Activated CD4-positive, CD25-positive, alpha-beta regulatory T cell (primary cell): Measurements from ENCODE around the gene RASL10A.

Experiments
- DNase-seq, 4 experiments: peaks; one replicate each; lab custom pipeline; 2025; lab: John Stamatoyannopoulos, UW

The RASL10A gene

DNA sequence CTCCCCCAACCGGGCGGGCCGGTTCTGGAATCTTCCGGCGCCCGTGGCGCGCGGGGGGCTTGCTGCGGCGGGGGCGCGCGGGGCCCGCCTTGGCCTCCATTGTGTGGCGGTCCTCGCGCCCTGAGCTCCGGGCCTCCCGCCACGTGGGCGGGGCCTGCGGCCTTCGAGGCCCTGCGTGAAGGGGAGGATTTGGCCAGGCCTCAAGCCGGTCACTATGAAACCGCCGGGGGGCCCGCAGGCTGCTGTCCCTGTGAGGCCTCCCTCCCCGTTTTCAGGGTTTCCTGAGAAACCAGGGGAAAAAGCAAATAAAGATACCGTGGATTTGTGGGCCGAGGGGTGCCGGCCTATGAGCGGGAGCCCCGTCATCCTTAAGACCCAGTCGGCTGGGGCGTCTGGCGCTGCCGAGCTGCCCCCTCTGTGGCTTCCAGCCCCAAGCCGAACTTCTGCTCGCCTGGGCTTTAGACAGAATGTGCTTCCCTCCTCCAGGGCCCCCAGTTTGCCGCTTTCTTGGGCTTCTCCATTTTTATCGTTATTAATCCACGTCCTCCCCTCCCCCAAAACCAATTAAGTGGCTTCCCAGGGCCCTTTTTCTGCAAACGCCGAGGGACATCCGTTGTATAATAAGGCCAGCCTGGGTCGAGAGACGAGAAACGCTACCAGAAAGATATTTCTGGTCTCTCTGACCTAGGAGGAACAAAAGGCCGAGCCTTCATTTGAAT lies 46.8 kb downstream of the RASL10A start:
- DNase-seq = no peak

DNA sequence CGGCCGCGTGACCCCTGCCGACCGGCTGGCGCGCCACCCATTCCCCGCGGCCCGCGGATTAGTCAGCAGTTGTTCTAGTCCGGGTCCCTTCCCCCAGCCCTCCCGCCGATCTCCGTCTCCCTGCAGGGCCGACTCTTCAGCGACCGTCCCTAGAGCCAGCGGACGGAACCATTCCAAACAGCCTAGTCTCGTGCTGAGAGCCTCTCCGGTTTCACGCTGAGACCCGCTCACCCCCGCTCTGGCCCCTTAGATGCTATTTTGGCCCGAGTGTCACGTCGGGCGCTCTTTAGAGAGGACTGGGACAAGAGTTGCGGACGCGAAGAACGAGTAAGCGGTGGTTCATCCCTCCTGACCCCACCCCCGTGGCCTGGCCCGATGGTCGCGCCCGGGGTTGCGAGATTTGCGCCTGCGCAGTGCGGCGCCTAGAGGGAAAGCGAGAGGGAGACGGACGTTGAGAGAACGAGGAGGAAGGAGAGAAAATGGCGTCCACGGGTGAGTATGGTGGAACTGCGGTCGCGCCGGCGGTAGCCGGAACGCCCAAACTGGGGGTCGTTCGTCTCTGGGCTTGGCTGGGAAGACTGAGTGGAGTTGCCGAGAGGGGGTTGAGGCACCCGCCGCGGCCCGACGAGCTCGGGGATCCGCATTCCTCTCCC lies 47.5 kb downstream of the RASL10A start, which contains the start of the genes EWSR1 and RHBDD3:
TSS of gene EWSR1 (plus strand) at position 411 of the 653 bp plus-strand sequence. CDS start at position 480, 69 bp downstream.
TSS of gene RHBDD3 (minus strand) at position 124 of the 653 bp plus-strand sequence. CDS start 2,355 bp downstream, outside the sequence.
- peak; percentile 87 to 97 (median 92) for DNase-seq

DNA sequence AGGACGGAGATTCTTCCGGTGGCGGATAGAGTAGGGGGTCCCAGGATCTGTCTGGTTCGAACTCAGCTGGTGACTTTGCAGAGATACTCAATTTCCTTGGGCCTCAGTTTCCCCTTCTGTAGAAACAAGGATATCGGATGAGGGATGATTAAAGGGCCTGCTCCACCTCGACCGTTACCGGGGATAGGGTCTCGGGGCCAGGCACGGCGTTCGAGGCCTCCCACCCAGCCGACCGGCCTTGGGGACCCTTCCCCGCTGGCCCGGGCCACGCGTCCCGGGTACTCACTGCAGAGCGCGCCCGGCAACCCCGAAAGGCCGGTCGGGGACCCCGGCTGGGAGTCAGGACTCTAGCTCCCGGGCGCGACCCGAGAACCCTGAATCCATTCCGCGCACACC lies 48.0 kb downstream of the RASL10A start:
- DNase-seq = no peak

DNA sequence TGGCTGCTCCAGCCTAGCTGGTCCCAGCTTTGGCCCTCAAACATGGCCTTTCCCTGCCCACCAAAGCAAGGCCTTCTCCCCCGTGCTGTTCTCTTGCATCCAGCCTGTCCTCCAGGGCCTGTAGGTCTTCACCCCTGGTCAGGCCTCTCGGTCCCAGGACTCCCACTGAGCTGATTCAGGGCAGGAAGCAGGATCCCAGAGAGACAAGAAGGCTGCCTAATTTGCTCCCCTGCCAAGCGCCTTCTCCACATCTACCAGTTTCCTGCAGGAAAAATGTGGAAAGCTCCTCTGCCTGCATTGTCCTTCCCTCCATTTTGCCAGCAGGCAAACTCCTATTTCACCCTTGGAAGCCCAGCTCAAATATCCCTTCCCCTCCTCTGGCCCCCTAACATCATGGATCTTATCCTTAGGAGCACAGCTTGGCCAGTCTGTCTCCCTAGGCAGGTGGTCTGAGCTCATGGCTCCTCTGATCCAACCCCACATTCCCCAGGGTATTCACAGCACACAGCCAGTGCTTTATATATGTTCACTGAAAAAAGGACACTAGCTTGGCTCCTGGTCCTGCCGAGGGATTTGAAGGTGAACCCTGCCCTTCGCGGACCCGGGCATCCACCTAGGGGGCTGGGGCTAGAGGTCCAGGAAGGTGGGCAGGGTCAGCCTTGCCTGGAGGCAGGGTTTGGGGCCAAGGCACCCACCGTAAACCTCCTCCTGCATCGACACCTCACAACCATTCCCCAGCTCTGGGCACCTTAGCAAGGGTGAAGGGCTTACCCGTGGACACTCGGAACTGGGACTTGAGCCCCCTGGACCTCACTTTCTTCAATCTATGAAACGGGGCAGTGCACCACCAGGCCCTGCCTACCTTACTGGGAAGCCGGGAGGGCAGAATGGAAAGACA lies 48.7 kb downstream of the RASL10A start:
- no peak for DNase-seq

DNA sequence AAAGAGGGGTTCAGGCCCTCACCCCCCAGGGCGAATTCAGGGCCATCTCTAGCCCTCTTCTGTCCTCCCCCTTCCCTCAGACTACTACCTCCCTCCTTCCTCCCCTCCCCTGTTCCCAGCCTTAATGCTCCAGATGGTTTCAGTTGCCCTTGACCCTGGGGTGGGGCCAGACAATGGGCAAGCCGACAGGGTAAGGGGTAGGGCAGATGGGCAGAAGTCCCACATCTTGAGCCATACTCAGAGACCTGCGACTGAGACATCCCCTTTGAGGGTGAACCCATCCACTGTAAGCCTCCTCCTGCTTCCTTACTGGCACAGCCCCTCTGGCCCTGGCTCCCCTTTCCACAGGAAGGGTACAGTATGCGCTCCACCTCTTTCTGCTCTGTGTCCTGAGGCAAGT lies 49.6 kb downstream of the RASL10A start:
- no peak for DNase-seq

DNA sequence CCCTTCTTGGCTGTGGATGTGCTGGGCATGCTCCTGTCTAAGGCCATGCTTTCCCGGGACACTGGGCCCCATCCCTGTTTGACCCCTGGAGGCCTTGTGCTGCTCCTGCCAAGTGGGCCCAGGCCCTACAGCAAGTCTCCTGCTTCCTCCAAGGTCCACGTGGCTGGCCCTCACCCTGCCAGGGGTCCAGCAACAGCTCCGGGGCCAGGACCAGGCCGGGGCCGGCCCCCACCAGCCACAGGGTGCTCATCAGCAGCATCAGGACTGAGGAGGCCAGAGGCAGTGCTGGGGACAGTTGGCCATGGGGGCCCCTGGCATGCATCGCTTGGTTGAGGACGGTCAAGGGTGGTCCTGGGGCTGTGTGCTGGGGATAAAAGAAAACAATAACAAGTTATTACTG lies 50.2 kb downstream of the RASL10A start:
- DNase-seq = no peak

DNA sequence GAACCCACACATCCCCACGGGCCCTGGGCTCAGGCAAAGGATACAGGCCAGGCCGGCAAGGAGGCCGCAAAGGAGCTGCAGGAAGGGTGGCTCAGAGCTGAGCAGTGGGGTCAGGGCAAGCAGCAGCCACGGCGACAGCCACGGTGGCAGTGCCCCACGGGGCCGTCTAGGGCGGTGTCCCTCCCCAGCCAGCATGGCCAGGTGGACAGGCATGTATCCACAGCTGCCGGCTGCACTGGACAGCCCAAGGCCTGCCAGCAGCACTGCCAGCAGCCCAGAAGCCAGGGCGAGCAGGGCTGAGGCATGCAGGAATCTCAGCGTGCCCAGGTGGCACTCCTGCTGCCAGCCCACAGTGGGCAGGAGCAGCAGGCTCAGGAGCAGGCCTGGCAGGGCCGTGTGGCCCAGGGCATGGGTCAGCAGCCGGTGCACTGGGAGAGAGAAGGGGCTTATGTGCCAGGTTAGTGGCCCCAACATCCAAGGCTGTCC lies 51.7 kb downstream of the RASL10A start:
- no peak for DNase-seq
